GM13977 (cell line): ENCODE results near the gene ZER1.

Experiments
- DNase-seq: peaks from one replicate; pipeline ENCODE4 v3.0.0; 2012; ENCODE audit warnings: low spot score
- CTCF ChIP-seq: IDR thresholded peaks from 2 replicates; pipeline ENCODE4 v1.5.1; 2012; ENCODE audit warnings: mild to moderate bottlenecking, control low read depth; ENCODE audit not compliant: insufficient read depth; ENCODE audit errors: extremely low read depth, missing control alignments
- in situ Hi-C: fragments of 300-500 bp; cut with MboI; formaldehyde crosslinking; loops from one replicate; pipeline ENCODE4 v1.12.0; 2022; ENCODE audit warnings: low sequenced_read_pairs, low pct_unique_long_range_greater_than_20kb, mixed read lengths, inconsistent platforms; ENCODE audit not compliant: unreplicated experiment

Gene ZER1

GRCh38 chr9:128719919-128720605 lies 51.7 kb downstream of the ZER1 start:
- in situ Hi-C loops, result no loop called here
- no peak for DNase-seq
- no peak for TF ChIP-seq CTCF

GRCh38 chr9:128718475-128718874 lies 53.3 kb downstream of the ZER1 start:
- no peak for TF ChIP-seq CTCF
- in situ Hi-C loops, result no loop called here
- DNase-seq, result no peak

DNA sequence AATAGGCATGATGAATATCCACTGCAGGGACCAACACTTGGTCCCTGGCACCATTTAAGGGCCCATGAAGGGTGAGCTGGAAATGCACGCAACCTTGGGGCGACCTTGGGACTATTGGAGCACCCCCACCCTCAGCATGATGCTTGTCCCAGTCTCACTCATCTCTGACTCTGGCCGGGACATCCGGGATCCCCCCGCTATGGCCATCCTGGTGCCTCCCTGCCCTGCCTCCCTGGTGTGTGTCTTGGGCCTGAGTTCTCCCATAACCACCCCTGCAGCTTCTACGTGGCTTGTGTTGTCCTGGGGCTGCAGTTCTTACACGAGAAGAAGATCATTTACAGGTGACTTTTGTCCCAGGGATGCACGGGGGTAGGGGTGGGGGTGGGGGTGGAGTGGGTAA lies 53.7 kb downstream of the ZER1 start:
- in situ Hi-C loops, result no loop called here
- no peak for TF ChIP-seq CTCF
- DNase-seq, result no peak

- in situ Hi-C loops, result no loop called here
- no peak for TF ChIP-seq CTCF
- DNase-seq, result no peak
These were observed 55.0 kb downstream of the ZER1 start for GRCh38 chr9:128716581-128717254.

DNA sequence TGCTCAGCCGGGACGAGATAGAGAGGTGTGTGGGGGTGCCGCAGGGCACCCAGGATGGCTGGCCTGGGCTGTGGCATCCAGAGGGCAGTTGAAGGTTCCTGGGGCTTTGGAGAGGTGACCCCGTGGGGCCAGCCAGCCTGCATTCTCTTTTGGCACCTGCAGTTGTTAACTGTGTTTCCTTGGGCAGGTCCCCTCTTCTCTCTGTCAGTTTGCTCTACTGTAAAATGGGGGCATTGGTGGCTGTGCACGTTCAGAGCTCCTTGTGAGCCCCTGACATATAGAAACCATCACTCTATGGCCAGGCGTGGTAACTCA lies 56.3 kb downstream of the ZER1 start:
- no peak for DNase-seq
- in situ Hi-C loops, result no loop called here
- TF ChIP-seq CTCF, result no peak

DNA sequence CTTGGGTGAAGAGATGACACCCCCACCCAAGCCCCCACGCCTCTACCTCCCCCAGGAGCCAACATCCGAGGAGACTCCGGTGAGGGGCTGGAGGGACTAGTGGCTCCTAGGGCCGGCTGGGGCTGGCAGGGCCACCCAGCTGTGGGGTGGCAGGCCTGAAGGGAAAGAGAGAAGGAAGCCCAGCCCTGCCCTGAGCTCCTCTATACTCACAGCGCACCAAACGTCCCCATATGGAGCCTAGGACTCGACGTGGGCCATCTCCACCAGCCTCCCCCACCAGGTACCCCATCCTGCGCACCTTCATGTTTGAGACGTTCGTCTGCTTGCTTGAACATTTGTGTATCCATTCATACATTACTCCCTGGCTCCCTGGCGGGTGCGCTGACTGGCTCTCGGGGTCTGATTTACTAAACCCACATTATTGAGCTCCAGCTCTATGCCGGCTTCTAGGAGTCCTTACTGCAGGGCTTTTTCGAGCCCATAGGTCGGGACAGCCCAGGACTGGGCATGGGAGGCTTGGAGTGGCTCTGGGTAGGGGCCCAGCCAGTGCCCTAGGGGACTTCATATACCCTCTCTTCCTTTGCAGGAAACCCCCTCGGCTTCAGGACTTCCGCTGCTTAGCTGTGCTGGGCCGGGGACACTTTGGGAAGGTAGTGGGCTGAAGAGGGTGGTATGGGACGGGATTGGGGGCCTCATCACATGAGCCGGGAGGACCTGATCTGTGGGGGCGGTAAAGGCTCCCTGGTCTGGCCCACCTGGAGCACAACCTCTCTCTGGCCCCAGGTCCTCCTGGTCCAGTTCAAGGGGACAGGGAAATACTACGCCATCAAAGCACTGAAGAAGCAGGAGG lies 56.9 kb downstream of the ZER1 start:
- in situ Hi-C loops, result no loop called here
- TF ChIP-seq CTCF, result no peak
- no peak for DNase-seq
